Measurements from ENCODE around the gene OVCA2.

GRCh38 chr17:2070241-2071023, 28.6 kb downstream of the OVCA2 start:
- TF ChIP-seq CTCF (IDR thresholded peaks at IDR 0.05; ENCODE audit: low read depth, low read length, missing input control) = no peak
- no peak for TF ChIP-seq TAF1 (conservative IDR thresholded peaks at IDR 0.05)
- peak in 1 of 2 donors; percentile 3 for TF ChIP-seq RAD21 (IDR thresholded peaks at IDR 0.05)

All from liver (tissue), 3 donors.